T1000 (cell line): Measurements from ENCODE around the gene MUC21.

Experiments used
- DNase-seq: peaks from one replicate; lab custom pipeline; 2025; ENCODE audit warnings: mixed read lengths; lab: John Stamatoyannopoulos, UW

The MUC21 gene

DNA sequence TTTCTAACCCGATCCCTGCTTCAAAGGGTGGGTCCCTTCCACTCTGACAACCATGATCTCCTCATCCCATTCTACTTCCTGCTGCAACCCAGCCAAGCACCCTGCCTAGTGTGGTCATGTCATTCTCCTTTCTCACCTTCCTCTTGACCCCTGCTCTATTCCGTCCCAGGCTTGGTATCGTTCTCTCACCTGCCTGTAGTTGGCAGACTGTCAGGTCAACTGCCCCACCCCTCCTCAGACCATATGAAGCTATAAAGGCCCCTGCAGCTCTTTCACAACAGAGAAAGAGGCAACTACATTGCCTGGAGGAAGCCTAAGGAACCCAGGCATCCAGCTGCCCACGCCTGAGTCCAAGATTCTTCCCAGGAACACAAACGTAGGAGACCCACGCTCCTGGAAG is at the start of gene MUC21:
TSS of gene MUC21 (plus strand) at position 280 of the 400 bp plus-strand sequence. CDS start 241 bp downstream, outside the sequence.
- no peak for DNase-seq

DNA sequence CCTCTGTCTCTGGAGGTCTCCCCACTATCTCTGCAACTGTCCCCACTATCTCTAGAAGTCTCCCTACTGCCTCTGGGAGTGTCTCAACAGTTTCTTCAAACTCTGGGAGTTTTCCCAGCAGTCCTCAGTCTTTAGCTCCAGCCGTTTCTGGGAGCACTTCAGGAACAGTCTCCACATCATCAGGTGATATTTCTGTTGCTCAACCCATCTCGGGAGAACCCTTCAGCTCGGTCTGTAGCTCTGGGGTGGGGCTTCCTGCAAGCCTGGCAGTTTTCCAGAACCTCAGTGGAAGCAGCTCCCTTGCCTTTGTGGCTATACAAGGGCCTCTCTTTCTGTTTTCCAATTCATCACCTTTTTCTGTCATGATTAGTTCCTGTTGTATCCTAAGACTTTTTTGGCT is 48.5 kb upstream of the MUC21 start:
- DNase-seq, result no peak

DNA sequence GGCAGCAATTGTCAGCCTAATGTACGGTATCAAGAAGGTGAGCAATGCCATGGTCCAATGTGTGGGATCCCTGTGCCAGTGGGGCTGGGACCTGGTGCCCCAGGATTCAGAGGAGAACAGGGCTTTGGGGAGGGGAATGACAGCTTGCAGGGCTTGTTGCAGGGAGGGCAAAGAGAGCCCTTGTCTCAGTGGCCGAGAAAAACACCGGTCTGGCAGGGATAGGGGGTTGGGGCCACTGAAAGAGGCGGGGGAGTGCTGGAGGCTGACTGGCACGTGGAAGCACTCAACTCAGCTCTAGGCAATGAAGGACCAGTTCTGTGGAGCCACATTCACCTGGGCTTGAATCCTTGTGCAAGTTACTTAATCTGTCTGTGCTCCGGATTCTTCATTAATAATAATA is 46.3 kb upstream of the MUC21 start:
- DNase-seq, result no peak

DNA sequence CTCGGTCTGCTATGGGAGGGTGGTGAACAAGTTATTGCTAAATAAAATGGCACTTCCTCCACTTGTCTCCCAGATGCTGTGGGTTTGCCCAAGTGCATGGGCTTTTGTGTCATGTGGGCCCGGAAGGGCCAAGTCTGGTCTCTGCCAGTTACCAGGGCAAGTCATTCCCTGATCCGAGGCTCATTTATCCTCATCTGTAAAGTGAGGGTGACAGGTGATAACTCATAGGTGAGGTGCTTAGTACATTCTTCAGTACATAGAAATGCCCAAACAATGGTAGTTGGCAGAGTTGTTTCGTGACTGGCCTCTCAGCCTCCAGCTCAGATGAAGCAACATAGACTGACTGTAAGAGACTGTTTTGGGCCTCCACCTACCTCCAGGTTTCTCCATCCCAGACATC is 44.8 kb upstream of the MUC21 start:
- no peak for DNase-seq

DNA sequence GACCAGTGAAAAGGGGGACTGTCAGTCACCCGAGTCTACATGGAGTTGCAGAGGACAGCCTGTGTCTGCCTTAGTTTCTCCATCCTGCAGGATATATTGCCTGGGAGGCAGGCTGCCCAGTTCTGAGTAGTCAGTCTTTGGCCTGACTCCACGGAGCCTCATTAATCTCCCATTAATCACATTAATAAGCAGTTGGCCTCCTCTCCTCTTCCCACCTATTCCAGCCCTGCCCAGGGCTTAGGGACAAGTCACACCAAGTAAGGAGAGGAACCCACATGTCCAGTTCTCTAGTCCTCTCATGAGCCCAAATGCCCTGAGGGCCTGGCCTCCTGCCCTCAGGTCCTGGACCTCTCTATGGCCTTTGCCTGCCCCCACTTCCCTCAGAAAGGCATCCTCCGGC is 44.0 kb upstream of the MUC21 start:
- no peak for DNase-seq

DNA sequence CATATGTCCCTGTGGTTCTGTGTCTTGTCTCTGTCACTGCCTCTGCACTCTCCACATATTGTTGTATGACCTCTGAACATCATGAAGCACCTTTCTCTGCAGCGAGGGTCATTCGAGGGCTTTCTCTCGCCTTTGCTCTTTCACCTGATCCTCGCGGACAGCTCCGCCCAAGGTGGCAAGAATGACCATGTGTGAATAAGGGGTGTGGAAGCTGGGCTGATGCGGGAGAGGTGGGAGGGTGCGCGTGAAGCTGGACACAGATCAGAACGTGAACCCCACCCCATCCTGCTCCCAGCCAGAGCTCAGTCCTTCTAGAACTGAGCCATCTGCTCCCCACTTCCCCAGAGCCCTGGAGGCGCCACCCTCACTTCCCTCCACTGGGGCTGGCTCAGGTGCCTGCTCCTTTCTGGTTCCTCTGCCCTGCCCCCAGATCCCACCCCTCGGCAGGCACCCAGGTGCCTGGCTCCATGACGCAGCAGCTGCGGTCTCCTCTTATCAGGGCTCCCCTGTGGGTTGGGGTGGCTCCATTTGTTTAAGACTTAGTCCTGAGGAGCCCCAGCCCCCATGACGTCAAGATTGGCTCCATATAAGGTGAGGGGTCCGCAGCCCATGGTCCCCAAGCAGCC is 43.0 kb upstream of the MUC21 start, which contains the start of gene MUCL3:
TSS of gene MUCL3 (plus strand) at position 613 of the 626 bp plus-strand sequence. CDS start 27 bp downstream, outside the sequence.
- no peak for DNase-seq

DNA sequence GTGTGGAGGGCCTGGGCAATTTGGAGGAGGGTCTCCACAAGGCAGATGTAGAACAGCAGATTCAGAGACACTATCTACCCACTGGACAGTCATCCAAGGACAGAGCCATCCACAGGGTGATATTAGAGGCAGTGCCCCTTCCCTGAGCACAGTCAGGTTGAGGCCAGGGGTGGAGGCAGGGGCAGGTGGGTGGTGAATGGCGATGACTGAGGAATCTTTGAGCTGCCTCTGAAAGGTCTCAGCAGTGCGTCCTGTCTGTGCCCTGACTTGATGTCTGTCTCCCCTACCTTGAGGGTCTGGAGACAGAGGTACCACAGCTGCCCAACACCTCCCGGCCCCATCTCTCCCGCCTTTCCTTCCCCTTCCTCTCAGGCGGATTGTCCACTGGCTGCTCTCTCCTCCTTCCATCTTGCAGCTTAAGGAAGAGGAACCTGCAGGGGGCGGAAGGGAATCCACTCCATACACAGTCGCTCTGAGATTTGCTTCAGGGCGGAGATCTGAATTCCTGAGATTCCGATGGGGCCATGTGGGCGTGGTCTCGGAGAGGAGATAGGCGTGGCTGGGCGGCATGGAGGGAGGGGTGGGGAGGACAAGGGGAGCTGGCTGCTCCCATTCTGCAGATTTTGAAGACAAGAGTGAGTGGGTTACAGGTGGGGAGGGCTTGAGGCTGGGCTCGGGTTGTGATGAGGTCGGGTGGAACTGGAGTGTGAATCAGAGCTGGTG is 41.0 kb upstream of the MUC21 start:
- DNase-seq, result peak; percentile 66

DNA sequence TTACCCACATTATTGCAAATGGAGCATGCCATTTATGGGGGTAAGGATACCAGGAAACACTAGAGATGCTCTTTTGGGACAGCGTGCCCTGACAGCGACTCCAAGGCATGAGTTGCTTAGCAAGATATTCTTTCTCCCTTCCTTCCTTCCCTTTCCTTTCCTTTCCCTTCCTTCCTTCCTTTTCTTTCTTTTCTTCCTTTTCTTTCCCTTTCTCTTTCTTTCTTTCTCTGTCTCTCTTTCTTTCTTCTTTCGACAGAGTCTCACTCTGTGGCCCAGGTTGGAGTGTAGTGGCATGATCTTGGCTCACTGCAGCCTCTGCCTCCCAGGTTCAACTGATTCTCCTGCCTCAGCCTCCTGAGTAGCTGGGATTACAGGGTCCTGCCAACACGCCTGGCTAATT is 39.5 kb upstream of the MUC21 start:
- no peak for DNase-seq

DNA sequence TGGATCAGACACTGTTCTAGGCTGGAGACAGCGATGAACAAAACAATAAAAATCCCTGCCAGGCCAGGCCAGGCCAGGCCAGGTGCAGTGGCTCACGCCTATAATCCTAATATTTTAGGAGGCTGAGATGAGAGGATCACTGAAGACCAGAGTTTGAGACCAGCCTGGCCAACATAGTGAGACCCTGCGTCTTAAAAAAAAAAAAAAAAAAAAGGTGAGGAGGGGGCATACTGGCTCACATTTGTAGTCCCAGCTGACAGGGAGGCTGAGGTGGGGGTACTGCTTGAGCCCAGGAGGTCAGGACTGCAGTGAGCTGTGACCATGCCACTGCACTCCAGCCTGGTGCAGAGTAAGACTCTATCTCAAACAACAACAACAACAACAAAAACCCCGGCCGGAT is 38.2 kb upstream of the MUC21 start:
- DNase-seq, result no peak

DNA sequence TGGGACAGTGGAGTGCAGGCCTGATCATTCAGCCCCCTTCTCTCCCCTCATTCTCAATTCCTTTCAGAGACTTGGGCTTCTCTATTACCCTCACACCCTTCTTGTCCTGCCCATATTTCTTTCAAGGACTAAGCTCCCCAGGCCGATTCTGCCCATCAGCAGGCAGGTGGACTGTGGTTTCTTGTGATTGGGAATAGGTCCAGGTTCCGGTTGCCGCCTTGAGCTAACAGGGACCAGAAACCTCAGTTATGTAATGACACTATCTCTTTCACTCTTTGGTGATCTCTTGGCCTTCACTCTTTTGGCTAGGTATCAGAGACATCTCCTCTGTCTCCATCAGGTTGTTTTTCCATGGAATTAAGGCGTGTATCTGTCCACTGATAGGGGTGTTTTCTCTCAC is 36.3 kb upstream of the MUC21 start:
- DNase-seq, result no peak

DNA sequence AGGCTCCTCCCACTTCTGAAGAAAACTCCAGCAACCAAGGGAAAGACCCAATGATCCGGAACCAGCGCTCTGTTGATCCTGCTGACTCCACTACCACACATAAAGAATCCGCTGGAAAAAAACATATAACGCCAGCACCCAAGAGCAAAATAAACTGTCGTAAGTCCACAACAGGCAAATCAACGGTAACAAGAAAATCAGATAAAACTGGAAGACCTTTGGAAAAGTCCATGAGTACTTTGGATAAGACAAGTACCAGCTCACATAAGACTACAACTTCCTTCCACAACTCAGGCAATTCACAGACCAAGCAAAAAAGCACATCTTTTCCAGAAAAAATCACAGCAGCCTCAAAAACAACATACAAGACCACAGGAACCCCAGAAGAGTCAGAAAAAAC is 34.7 kb upstream of the MUC21 start:
- DNase-seq, result no peak

DNA sequence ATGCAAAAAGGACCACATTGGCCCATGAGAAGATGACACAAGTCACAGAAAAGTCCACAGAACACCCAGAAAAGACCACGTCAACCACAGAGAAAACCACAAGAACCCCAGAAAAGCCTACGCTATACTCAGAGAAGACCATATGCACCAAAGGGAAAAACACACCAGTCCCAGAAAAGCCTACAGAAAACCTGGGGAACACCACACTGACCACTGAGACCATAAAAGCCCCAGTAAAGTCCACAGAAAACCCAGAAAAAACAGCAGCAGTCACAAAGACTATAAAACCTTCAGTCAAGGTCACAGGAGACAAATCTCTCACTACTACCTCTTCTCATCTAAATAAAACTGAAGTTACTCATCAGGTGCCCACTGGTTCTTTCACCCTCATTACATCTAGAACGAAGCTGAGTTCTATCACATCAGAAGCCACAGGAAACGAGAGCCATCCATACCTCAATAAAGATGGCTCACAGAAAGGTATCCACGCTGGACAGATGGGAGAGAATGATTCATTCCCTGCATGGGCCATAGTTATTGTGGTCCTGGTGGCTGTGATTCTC is 31.5 kb upstream of the MUC21 start:
- DNase-seq, result no peak

DNA sequence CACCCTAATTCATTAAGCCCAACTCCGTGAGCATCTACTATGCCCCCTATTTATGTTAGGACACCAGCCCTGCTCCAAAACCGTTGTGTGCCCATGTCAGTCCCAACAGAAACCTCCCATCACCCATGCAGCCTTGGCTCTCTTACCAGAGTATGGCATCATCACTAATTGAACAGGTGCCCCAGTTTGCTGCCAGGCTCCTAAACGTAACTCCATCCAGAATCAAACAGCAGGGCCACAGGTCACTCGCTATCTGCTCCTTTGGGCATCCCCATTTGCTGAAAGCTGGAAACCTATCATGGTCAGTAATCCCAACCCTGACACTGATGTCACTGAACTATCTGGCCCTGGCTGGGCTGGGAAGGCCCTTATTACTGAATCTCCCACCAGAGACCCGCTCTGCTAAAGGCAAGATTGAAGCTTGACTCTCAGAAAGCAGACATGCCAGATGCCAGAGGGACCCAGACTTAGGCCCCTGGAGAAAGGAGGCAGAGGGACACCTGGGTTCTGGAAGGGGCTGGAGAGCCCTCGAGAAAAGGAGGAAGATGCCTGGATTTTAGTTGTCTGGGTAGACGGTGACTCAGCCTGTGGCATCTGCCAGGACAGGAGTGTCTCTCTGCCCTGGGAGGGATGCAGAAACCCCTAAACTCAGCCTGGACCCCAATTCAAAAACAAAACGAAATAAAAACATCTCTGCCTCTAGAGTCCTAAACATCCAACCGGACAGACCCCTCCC is 28.7 kb upstream of the MUC21 start:
- no peak for DNase-seq

DNA sequence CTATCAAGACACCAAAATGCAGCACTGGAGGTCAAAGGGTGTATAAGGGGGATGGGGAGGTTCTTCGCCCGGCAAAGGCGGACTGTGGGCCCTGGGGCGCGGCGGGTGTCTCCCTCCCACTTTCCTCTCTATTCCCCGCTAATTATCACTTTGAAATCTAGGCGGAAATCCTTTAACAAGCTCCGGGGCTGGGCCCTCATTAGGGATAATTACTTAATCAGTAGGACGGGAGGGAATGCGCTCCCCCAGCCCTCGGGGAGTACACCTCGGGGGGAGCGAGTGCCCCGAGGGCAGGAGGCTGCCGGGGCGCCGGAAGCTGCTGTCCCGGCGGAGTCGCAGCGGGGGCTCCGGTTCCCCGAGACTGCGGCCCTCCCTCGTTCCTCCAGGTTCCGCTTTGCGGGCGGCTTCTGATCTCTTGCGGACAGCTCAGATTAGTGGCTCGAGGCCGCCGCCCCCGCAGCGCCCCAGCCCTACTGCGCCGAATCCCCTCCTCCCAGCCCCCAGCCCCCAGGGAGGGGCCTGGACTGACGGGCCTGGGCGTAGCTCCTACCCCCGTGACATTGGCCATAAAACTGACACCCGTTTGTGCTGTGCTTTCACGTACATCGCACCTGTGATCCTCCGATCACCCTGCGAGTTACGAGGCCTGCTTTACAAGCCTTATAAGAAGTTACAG is 28.0 kb upstream of the MUC21 start:
- DNase-seq, result no peak

DNA sequence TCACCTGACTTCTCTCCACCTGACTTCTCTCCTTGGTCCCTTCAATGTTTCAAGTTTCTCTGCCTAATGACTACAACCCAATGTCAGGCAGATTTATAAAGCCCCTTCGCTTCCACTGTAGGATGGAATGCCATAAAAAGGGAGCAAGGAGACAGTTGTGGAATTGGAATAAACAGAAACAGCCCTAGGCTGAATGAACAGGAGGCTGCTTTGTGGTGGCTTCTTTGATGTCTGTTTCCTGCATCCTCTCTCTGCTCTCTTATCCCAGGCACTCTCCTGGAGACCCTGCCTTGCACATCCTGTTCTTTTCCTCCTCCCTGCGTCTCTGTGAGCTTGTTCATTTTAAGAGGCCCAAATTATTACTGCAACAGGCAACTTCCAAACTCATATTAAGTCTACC is 25.8 kb upstream of the MUC21 start:
- no peak for DNase-seq

DNA sequence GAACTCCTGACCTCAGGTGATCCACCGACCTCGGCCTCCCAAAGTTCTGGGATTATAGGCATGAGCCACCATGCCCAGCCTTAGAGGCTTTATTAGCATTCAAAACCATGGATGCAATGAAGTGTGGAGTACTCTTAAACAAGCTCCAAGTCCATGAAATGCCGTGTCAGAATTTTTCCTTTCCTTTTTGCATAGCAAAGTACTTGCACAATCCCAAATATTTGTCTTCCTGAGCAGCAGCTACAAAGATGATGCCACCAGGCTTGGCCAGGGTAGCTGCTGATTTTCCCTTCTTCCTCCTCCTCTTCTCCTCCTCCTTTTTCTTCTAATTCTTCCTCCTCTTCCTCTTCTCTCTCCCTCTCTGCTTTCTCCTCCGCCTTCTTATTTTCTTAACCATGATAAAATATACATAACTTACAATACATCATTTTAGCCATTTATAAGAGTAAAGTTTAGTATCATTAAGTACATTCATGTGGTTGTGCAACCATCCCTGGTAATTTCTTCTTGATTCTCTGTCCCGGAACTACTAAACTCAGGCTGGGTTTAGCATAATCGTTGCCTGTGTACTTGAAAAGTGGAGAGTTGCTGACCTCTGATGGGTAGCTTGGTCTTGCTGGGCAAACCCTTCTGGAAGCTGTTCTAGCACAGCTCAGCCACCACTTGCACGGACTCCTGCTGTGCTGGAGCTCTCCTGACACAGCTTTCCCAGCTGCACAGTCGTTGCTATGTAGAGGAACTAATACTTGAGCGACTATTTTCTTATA is 22.4 kb upstream of the MUC21 start:
- DNase-seq, result no peak

DNA sequence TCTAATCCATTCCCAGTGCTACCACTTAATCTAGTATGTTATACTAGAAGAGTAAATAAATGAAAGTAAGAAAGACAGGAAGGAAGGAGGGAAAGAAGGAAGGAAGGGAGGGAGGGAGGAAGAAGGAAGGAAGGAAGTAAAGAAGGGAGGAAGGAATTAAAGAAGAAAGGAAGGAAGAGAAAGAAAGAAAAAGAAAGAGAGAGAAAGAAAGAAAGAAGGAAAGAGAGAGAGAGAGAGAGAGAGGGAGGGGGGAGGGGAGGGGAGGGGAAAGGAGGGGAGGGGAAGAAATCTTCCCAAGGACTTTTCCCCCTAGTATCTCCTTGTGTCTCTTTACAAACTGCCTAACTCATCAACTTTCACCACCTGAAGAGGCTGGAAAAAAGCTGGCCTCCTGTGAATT is 20.8 kb upstream of the MUC21 start:
- DNase-seq, result no peak

DNA sequence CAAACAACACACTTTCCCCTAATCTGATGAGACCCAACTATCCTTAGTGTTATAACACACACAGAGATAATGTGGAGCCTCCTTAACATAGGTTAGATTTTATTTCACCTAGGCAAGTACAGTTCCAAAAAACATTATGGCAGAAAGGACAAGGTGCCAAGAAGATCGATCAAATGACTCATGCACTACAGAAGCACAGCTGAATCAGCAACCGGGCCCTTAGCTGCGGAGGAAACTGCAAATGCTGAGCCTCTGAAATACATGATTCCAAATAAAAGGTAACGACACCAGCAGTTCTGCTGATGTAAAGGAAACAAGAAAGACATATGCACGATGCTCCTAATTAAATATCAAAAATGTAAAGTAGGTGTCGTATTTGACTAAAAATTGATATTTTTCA is 19.9 kb upstream of the MUC21 start:
- DNase-seq, result no peak

DNA sequence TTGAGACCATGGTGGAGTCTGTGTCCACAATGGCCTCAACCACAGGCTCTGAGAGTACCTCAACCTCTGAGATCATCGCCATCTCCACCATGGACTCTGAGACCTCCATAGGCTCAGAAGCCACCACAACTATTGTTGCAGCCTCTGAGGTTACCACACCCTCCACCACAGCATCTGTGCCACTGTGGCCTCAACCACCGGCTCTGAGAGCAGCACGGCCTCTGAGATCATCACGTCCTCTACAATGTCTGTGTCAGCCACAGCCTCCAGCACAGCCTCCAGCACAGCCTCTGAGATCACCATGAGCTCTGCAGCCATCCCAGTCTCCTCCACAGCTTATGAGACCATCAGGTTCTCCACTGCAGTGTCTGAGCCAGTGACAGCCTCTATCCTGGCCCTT is 19.4 kb upstream of the MUC21 start:
- no peak for DNase-seq

DNA sequence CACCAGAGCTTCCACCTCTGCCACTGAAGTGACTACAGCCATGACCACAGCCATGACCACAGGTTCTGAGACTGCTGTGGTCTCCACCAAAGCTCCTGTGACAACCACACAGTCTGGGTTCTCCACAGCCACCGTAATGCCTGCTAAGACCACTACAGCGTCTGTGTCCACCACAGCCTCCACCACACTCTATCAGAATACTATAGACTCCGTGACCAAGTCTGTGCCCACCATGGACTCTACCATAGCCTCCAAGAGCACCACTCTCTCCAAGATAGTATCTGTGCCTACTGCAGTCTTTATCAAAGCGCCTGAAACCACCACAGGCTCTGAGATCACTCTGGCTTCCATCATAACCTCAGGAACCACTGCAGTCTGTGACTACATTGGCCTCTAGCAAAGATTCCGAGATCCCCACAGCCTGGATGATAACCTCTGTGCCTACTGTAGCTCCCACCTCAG is 18.3 kb upstream of the MUC21 start:
- DNase-seq, result no peak

DNA sequence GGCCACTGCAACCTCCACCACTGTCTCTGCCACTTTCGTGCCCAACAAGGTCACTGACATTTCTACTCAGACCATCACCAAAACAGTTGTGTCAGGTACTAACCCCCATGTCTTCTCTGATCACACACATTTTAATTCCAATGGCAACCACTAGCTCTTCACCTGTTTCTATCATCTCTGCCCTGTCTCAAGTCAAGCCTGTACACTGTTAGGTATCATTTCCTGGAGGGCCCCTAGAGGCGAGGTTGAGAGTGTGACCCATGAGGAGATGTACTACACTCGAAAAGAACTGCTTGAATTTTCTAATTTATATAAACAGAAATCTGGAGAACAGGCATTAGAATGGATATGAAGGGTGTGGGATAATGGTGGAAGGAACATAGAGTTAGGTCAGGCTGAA is 17.4 kb upstream of the MUC21 start:
- no peak for DNase-seq
